GM21529 (cell line): Measurements from ENCODE around the gene CCRL2.
A peak's percentile ranks its signal among the peaks of the same experiment; 100 is the strongest.
"Not testable (repeated sequence)": the region's sequence is repeated elsewhere in the genome, so short reads cannot be mapped to it uniquely, and the experiment has no call there.

Experiments used
- ATAC-seq: cut with Tn5 transposase; IDR thresholded peaks from one replicate; pipeline ENCODE4 v1.9.1; 2021; ENCODE audit not compliant: unreplicated experiment

The CCRL2 gene

DNA sequence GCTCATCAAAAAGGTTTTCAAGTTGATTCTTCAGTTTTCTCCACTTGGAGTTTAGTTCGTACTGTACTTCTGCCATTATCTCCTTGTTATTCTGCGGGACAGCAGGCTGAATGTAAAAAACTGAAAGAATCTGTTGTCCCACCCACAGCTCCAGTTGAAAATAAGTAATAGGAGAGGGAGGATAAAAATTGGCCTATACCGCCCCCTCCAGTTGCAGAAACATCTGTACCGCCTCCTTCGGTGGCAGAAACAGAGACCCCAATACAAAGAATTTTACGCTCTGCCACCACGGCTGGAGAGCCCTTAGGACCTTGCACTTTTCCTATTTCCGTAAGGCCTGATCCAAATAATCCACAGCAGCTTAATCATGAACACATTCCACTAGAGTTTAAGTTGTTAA, 20.3 kb downstream of the CCRL2 start:
- not testable (repeated sequence) for ATAC-seq

DNA sequence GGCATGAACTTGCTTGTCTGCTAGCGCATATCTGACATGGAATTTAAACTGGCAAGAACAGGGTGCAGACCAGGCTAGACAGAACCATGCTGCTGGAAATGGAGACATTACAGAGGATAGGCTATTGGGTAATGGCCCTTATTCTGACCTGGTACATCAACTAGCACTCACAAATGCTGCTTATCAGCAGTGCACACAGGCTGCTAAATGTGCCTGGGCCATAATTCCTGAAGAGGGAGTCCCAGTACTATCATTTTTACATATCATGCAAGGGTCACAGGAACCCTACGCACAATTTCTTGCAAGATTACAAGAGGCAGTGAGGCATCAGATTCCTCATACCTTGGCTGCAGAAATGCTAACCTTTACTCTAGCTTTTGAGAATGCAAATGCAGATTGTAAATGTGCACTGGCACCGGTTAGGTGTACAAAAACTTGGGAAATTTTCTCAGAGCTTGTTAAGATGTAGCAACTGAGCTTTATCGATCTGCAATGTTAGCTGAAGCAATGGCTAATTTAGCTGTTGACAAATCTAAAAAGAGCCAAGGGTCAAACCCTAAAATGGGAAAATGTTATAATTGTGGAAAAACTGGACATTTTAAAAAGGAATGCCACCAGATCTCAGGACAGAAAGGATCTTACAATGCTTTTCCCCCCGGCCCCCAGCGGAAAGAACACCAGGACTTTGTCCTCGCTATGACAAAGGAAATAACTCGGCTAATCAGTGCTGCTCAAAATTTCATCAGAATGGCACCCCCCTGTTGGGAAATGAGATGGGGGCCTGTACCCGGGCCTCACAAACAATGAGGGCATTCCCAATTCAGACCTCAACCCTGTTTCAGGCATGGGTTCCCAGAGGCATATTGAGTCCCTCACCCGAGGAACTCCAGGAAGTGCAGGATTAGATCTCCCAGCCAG, 21.1 kb downstream of the CCRL2 start:
- no peak for ATAC-seq

DNA sequence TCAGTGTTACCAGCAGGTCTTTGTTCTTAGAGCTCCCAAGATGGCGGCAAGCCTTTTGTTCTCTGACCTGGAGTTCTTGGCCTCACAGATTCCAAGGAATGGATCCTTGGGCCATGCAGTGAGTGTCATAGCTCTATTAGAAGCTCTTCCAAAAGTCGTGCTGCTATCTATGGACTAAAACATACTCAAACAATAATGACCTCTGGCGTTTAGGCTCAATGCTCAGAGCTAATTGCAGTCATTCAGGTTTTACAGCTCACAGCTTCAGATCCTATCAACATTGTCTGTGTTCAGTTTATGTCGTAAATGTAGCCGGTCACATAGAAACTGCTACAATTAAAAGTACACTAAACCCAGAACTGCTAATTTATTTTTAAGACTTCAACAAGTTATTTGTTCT, 22.2 kb downstream of the CCRL2 start:
- no peak for ATAC-seq

DNA sequence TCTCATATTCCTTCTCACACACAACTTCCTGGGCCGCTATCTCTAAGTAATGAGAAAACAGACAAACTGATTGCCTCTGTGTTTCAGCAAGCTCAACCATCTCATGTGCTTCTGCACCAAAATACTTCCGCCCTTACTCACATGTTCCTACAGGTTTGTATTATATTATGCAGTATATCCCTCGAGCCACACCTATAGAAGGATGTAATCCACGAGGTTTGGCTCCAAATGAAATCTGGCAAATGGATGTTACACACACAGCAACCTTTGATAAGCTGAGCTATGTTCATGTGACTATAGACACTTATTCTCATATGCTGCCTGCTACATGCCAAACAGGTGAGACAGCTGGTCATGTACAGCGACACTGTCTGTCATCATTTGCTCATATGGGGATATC, 22.6 kb downstream of the CCRL2 start:
- no peak for ATAC-seq

DNA sequence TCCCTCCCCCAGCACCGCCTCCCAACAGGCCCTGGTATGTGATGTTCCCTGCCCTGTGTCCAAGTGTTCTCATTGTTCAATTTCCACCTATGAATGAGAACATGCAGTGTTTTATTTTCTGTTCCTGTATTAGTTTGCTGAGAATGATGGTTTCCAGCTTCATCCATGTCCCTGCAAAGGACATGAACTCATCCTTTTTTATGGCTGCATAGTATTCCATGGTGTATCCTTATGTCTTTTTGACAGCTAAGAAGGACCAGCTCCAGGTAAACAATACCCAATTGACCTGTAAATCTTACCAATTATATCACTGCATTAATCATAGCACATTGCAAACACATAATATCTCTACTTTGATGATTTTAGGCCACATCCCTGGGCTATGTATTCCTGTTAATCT, 23.8 kb downstream of the CCRL2 start:
- ATAC-seq: not testable (repeated sequence)

DNA sequence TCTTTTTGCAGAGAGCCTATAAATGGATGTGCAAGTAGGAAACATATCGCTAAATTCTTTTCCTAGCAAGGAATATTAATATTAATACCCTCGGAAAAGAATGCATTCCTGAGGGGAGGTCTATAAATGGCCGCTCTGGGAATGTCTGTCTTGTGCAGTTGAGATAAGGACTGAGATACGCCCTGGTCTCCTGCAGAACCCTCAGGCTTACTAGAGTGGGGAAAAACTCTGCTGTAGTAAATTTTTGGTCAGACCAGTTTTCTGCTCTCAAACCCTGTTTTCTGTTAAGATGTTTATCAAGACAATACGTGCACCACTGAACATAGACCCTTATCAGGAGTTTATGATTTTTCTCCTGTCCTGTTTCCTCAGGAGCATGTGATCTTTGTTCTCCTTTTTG, 24.8 kb downstream of the CCRL2 start:
- ATAC-seq: not testable (repeated sequence)

DNA sequence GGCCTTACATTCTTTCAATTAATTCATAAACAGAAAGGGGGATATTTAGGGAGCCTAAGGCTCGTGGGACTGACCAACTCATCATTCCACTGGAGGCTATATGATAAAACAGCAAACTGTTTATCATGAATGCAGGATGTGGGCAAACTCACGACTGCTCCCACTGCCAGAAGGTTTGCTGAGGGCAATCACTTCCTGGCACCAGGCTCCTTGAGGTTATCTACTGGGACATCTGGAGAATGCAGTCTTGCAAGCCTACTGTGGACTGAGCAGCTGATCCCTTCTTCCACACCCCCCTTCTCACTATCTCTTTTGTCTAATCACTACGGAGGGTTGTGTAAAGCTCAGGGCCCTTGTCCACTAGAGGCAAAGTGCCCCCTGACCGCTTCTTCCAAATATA, 26.1 kb downstream of the CCRL2 start:
- ATAC-seq: not testable (repeated sequence)

DNA sequence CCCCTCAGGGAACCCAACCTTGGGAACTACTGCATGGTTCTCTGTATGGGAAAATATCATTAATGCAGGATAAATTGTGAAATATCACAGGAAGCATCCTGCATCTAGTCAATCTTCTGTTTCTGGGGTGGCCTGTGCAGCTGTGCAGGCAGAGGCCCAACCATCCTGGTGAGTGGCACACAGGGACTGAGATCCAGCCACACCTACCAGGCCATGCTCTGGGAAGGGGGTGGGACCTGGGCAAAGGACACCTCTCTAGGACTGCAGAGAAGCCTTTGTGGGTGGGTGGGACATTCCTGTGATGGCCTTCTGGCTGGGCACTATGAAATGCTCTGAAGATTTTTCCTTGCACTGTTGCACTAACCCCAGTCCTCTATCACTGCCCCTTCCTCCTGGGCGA, 26.8 kb downstream of the CCRL2 start:
- ATAC-seq: no peak

DNA sequence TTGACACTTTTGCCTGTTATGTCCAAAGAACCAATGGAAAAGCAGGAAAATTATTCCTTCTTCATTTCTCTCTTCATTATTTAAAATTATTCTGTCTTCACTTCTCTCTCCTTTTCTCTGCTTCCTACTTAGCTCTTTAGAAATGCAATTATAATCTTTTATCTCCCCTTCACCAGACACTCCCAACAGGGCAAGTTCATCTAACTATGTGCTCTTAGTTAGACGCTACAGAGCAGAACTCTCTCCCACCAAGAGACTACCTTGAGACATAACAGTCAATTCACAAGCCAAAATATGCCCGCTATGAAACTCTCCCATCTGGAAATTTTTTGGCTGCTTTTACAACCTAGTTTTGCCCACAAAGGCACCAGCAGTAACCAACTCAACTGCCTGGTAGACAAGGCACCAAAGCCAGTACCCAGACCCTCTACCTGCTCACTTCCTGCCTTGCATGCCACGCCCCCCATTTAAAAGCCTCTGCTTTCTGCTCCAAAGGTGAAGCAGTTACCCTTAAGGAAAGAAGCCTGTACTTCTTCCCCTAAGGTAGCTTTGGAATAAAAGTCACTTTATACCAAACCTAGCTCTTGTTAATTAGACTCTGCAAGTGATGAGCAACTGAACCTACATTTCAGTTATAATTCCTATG, 28.1 kb downstream of the CCRL2 start:
- no peak for ATAC-seq

DNA sequence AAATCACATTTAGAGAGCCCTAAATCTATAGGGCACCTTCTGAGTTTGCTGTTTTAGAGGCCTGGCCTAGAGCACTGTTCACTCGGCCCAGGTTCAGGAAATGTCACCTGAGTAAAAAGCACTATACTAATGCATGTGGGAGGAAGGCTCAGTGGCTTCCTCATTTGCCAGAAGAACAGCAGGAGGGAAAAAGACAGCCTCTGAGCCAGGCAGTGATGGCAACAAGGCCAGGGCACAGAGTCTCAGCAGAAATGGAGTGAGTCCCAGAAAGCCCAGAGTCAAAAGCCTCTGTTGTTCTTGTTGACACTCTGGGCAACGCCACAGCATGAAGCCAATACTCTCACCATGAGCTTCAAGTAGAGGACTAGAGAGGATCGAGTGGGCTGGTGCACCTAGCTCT, 31.8 kb downstream of the CCRL2 start:
- no peak for ATAC-seq

DNA sequence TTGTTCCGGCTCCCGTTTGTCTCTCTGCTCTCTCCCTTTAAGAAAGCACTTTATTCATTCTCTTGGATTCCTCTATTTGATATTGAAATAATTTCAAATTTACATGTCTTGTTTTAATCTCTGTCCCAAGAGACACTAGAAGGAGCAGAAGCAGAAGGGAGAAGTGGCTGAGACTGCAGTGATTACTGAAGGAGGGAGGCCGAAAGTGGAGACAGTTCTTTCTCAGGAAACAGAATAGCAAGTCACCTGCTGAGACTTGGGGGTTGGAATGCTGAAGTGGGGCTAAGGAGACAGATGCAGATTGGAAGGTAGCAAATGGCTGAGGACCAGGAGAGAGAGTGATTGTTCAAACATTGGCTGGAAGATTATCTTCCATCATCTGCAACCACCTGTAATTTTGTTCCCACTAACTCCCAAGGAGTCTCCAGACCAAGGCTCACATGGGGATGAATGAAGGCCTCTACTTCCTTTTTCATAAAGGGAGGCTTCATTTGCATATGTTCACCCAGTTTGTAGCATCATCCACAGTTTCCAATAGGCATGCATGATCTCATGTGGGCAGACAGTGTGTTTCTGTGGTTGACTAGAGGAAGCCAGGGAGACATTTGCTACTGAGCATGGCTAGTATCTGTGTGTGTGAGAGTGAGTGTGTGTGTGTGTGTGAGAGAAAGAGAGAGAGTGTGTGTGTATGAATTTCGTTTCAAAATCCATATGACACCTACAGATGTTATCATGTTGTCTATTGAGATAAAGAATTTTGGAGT, 33.7 kb downstream of the CCRL2 start:
- ATAC-seq: peak; percentile 82

DNA sequence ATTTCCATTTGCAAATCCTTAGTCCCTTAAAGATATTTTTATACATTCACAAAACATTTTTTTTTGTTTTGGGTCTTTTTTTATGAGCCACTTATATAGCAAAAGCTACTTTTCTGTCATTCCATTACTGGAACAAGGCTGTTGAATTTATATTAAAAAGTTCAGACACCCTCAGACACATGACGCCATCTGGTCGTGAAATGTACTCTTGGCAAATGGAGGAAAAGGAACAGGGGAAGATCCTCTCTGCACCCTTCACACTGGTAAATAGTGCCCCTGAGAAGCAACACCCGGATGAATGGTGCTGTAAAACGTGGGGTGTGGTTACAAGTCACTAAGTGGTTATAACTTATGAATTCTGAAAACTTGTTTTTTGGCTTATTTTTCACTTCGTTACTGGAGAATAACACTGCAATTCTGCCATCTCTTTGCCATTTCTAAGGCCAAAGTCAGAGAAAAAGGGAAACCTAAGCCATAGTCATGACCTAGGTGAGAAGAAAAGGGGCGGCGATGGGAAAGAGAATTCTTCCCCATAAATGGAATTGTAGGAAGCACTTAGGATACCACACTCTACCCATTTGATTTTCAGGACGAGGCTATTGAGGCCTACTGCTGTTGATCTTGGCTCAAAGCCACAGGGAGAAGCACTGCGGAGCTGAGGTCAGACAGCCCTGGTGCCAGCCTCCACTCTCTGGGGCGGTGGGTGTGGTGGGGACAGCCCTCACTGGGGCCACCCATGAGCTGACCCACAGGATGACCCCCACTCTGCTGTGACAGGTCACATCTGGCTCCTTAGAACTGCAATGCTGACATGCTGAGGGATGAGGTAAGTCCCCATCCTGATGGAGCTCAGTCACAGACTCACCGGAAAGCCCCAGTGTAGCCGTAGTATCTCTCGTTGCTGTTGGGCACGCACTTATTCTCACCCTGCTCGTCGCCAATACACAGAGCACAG, 35.8 kb downstream of the CCRL2 start:
- no peak for ATAC-seq

DNA sequence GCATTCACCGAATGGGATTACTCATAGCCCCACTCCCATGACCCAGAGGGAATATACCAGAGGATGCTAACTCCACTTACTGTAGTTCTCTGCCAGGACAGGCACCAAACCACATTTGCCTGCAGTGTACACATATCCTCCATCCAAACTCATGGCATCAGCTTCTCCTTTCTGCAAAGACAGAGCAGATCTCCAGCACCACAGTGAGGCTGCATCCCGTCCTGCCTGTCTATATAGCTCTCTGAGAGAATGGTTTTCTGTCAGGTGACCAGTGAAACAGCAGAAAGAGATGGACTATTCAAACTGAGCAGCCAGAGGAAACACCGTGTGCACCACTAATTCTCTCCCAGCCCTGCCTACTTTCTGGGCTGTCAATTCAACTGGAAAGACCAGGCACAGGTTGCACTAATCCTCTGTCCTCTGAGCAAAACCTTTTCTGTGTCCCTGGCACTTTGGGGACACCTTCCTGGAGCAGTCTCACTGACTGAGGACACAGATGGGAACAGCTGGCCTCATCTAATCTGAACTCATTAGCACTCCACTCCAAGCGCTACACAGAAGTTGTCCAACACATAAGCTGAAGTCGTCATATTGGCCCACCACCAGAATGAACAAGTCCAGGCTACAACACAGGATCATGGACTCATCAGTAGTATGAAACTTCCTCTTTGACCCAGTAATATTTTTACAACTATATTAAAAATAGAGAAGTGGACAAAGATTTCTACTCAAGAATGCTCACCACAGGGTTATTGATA, 40.3 kb downstream of the CCRL2 start:
- ATAC-seq: no peak

DNA sequence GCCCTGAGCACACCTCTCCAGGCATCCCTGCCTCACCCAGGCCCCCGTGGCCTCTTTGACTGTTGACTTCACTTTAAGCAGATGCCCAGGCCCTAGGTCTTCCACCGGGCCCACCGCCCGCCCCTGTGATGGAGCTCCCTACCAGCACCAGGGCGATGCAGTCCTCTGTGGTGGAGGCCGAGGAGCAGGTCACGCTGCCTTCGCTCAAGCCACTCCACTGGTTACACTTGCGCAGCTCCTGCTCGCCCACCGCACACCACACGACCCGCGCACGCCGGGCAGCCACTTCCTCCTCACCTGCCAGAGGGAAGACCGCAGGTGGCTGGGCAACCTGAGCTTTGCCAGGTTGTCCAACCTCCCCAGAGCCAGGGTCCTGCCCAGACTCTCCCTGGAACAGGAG, 41.7 kb downstream of the CCRL2 start:
- no peak for ATAC-seq

DNA sequence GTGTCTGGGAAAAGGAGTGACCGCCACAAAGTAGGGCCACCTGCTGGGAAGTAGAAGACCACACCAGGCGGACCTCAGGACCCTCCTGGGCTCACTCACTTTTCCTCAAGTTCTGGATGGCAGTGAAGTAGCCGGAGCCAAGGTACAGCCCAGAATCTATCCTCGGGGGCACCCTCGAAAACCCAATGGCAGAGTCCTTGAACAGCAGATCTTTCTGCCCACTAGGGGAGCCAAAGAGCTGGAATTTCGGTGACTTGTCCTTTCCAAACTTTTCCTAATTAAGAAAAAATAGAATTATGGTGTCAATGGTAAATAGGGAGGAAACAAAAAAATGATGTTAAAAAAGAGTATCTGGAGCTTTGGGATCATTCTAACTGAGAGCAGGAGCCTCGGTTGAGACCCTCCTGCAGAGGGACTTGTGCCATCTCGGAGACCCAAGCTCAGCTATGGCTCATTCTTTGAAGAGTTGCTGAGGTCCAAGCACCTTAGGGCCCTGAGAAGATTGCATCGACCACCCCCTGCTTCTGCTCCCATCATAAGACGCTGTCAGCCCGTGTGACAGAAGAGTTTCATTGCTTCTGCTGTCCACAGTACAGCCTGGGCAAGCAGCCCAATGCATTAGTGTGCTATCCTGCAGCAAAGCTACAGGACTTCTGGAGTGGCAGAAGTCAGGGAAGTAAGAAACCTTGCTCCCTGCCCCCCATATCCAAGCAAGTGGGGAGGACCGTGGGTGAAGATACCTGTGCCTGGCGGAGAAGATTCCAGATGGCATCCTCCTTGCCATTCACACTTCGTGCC, 42.9 kb downstream of the CCRL2 start:
- no peak for ATAC-seq

DNA sequence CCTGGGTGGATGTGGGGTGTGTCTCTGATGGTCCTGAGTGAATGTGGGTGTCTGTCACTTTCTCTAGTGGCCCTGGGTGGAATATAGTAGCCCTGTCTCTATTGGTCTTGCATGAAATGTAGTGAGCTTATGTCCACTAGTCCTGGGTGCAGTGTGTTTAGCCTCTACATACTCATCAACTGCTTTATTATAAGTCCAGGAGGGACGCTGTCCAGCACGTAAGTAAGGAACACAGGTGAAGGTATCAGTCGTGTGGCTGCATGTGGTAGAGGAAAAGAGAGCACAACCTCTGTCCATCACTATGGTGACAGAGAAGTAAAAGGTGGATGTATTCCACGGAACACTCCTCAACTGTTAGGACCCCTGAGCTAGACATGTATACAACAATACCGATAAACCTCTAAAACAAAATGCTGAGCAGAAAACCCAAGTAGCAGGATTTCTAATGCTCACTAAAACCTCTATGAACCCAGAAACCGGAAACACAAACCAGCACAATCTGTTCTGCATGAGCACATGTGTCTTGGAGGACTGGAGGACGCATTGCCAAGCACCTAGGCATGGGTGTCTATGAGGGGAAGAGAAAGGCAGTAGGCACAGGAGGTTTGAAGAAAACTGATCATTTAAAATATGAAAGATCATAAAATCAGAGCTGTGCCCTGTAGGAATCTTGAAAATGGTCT, 46.6 kb downstream of the CCRL2 start:
- no peak for ATAC-seq

DNA sequence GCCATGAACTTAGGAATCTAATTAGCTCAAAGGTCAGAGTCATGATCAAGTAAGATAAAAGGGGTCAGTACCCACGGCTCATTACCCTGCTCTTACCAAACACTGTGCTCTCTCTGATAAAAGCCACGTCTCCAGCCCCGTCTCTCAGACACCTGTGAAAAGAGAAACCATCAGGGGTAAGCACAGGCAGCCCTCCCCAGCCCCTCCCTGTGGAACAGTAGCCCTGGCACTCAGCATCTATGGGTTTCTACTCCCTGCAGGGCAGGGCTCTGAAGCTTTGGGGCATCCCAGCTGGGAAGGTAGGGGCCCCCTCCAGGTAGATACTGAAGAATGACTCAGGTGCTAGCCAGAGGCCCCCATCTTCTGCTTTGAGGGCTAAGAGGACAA, 47.1 kb downstream of the CCRL2 start:
- no peak for ATAC-seq

DNA sequence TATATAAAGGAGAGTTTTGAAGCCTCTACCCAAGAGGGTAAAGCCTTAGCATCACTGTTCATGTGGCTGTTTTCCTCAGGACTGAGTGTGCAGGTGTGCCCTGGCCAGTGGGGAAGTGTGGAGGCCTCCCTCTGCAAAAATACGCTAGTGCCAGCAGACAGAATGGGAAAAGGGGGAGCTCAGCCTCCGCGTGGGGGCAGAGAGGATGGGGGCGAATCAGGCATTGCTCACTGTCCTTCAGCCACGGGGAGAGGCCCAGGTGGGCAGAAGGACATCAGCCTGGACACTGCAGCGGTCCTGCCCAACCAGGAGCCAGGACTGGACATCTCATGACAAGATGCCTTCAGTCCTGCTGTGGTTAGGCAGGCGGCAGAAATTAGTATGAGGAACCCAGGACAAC, 47.5 kb downstream of the CCRL2 start:
- no peak for ATAC-seq
